ENCODE results near the gene RIMBP2.

RIMBP2 gene

GRCh38 chr12:130493951-130494350 is 222.1 kb downstream of the RIMBP2 start:
- Histone ChIP-seq H3K4me3 (ENCODE audit: low read length) (no peak overlapping the region), H2AFZ (ENCODE audit: low read length) (no peak overlapping the region), H4K20me1 (ENCODE audit: insufficient read depth, low read length) (no peaks in the 10 kb centered on the region), H3K27ac (ENCODE audit: low read length) (no peak overlapping the region), H3K9ac (ENCODE audit: low read length) (no peak overlapping the region), H3K36me3 (replicated peaks; ENCODE audit: insufficient read depth, low read length) (no peaks in the 10 kb centered on the region), H3K4me1 (ENCODE audit: low read length) (no peaks in the 10 kb centered on the region), H3K4me2 (ENCODE audit: low read depth, low read length) (no peak overlapping the region), H3K27me3 (replicated peaks; ENCODE audit: insufficient read depth, low read length) (no peaks in the 10 kb centered on the region), H3K79me2 (ENCODE audit: low read length) (no peaks in the 10 kb centered on the region), H3F3A (ENCODE audit: insufficient read depth, low read length) (no peaks in the 10 kb centered on the region), H3K9me2 (replicated peaks; ENCODE audit: insufficient read depth, low read length) (no peaks in the 10 kb centered on the region), H3K9me3 (replicated peaks; ENCODE audit: insufficient read depth, low read length) (no peaks in the 10 kb centered on the region)
- TF ChIP-seq EZH2 (optimal IDR thresholded peaks at IDR 0.05; ENCODE audit: low read depth, low read length), result no peak
- no peak for TF ChIP-seq CTCF (IDR thresholded peaks at IDR 0.05; ENCODE audit: low read length)
- no peak for TF ChIP-seq EZH2phosphoT487 (IDR thresholded peaks at IDR 0.05; ENCODE audit: low read length)
- DNase-seq, result no peak

GRCh38 chr12:130491421-130492357 is 224.4 kb downstream of the RIMBP2 start:
- Histone ChIP-seq H3K79me2 (ENCODE audit: low read length) (no peaks in the 10 kb centered on the region), H2AFZ (ENCODE audit: low read length) (no peak overlapping the region), H3K9ac (ENCODE audit: low read length) (no peak overlapping the region), H3K27ac (ENCODE audit: low read length) (no peak overlapping the region), H3K9me2 (replicated peaks; ENCODE audit: insufficient read depth, low read length) (no peaks in the 10 kb centered on the region), H4K20me1 (ENCODE audit: insufficient read depth, low read length) (no peaks in the 10 kb centered on the region), H3K27me3 (replicated peaks; ENCODE audit: insufficient read depth, low read length) (no peaks in the 10 kb centered on the region), H3K4me2 (ENCODE audit: low read depth, low read length) (no peak overlapping the region), H3F3A (ENCODE audit: insufficient read depth, low read length) (no peaks in the 10 kb centered on the region), H3K36me3 (replicated peaks; ENCODE audit: insufficient read depth, low read length) (no peaks in the 10 kb centered on the region), H3K9me3 (replicated peaks; ENCODE audit: insufficient read depth, low read length) (no peaks in the 10 kb centered on the region), H3K4me1 (ENCODE audit: low read length) (no peaks in the 10 kb centered on the region), H3K4me3 (ENCODE audit: low read length) (no peak overlapping the region)
- DNase-seq, result no peak
- TF ChIP-seq CTCF (IDR thresholded peaks at IDR 0.05; ENCODE audit: low read length) (no peak), EZH2 (optimal IDR thresholded peaks at IDR 0.05; ENCODE audit: low read depth, low read length) (no peak), EZH2phosphoT487 (IDR thresholded peaks at IDR 0.05; ENCODE audit: low read length) (no peak)

GRCh38 chr12:130490674-130491073 is 225.4 kb downstream of the RIMBP2 start:
- Histone ChIP-seq H3K9ac (ENCODE audit: low read length) (no peak overlapping the region), H3K9me2 (replicated peaks; ENCODE audit: insufficient read depth, low read length) (no peaks in the 10 kb centered on the region), H3K4me2 (ENCODE audit: low read depth, low read length) (no peak overlapping the region), H3K4me1 (ENCODE audit: low read length) (no peaks in the 10 kb centered on the region), H3K27me3 (replicated peaks; ENCODE audit: insufficient read depth, low read length) (no peaks in the 10 kb centered on the region), H4K20me1 (ENCODE audit: insufficient read depth, low read length) (no peaks in the 10 kb centered on the region), H3K9me3 (replicated peaks; ENCODE audit: insufficient read depth, low read length) (no peaks in the 10 kb centered on the region), H3K79me2 (ENCODE audit: low read length) (no peaks in the 10 kb centered on the region), H2AFZ (ENCODE audit: low read length) (no peak overlapping the region), H3K27ac (ENCODE audit: low read length) (no peak overlapping the region), H3K4me3 (ENCODE audit: low read length) (no peak overlapping the region), H3K36me3 (replicated peaks; ENCODE audit: insufficient read depth, low read length) (no peaks in the 10 kb centered on the region), H3F3A (ENCODE audit: insufficient read depth, low read length) (no peaks in the 10 kb centered on the region)
- TF ChIP-seq EZH2 (optimal IDR thresholded peaks at IDR 0.05; ENCODE audit: low read depth, low read length) (no peak), EZH2phosphoT487 (IDR thresholded peaks at IDR 0.05; ENCODE audit: low read length) (no peak)
- no peak for DNase-seq

- no peaks in the 10 kb centered on the region for H3K79me2 ChIP-seq (ENCODE audit: low read length)
- H3K36me3 ChIP-seq (replicated peaks; ENCODE audit: insufficient read depth, low read length), result no peaks in the 10 kb centered on the region
- no peaks in the 10 kb centered on the region for H3K9me3 ChIP-seq (replicated peaks; ENCODE audit: insufficient read depth, low read length)
- H3K4me3 ChIP-seq (ENCODE audit: low read length), result no peak overlapping the region
- no peaks in the 10 kb centered on the region for H3K9me2 ChIP-seq (replicated peaks; ENCODE audit: insufficient read depth, low read length)
- no peaks in the 10 kb centered on the region for H3K27me3 ChIP-seq (replicated peaks; ENCODE audit: insufficient read depth, low read length)
- no peak overlapping the region for H2AFZ ChIP-seq (ENCODE audit: low read length)
- no peak overlapping the region for H3K27ac ChIP-seq (ENCODE audit: low read length)
- H3F3A ChIP-seq (ENCODE audit: insufficient read depth, low read length), result no peaks in the 10 kb centered on the region
- no peak for DNase-seq
- H3K4me2 ChIP-seq (ENCODE audit: low read depth, low read length), result no peak overlapping the region
- TF ChIP-seq CTCF (IDR thresholded peaks at IDR 0.05; ENCODE audit: low read length) (no peak), EZH2 (optimal IDR thresholded peaks at IDR 0.05; ENCODE audit: low read depth, low read length) (no peak), EZH2phosphoT487 (IDR thresholded peaks at IDR 0.05; ENCODE audit: low read length) (no peak)
- H3K4me1 ChIP-seq (ENCODE audit: low read length), result no peaks in the 10 kb centered on the region
- no peaks in the 10 kb centered on the region for H4K20me1 ChIP-seq (ENCODE audit: insufficient read depth, low read length)
- H3K9ac ChIP-seq (ENCODE audit: low read length), result no peak overlapping the region
These were observed 226.8 kb downstream of the RIMBP2 start for GRCh38 chr12:130489293-130489692.
